Endothelial cell of umbilical vein (primary cell): ENCODE results near the gene ZFYVE28. TPM values are rescaled to one million over a fixed set of nuclear protein-coding genes. Genes with fewer than 3 reads are reported as not detected.

Experiments used
- BruUV-seq: library from RNA; stranded (reverse); fragments of 400-500 nt; replicated peaks from 2 replicates; lab custom pipeline; 2021; lab: Mats Ljungman, UMichigan
- CTCF ChIA-PET: fragments of 300-600, 350-600 bp; sonication (Branson Sonifier 250); formaldehyde crosslinking; loops from one replicate; lab custom pipeline; 2021; ENCODE audit warnings: antibody characterized with exemption, inconsistent platforms; lab: Charles Lee
- POLR2A ChIA-PET: fragments of 300-600, 350-600 bp; sonication (Branson Sonifier 250); formaldehyde crosslinking; loops from one replicate; lab custom pipeline; 2021; ENCODE audit warnings: antibody characterized with exemption, inconsistent platforms; lab: Charles Lee
- DNase-seq: peaks from one replicate; pipeline ENCODE4 v3.0.0-alpha.2; 2011; ENCODE audit warnings: low read depth, low spot score
- FAIRE-seq: peaks from 2 replicates; lab custom pipeline; 2011; peaks lifted over from hg19 to GRCh38; lab: Jason Lieb, UNC
- H2AFZ ChIP-seq: 2 replicates; pipeline ENCODE4 v1.6.0; 2012; ENCODE audit warnings: low read depth, low read length, control low read depth, inconsistent platforms
- H3K27ac ChIP-seq: 2 replicates; pipeline ENCODE4 v1.5.1; 2011; ENCODE audit warnings: low read depth, mild to moderate bottlenecking, control low read depth, low read length, moderate library complexity; ENCODE audit not compliant: insufficient read depth
- H3K27me3 ChIP-seq, 2 experiments: 2 replicates each; pipeline versions ENCODE4 v1.6.0 to v1.6.1; 2011; ENCODE audit warnings: low read length in 2 of 2, mixed read lengths in 1 of 2; ENCODE audit not compliant: control insufficient read depth in 2 of 2, insufficient read depth in 2 of 2
- H3K36me3 ChIP-seq, 2 experiments: 2 replicates in 1 of 2; 3 replicates in 1 of 2; pipeline ENCODE4 v1.5.1; 2011; ENCODE audit warnings: low read length in 2 of 2, mild to moderate bottlenecking in 1 of 2, moderate library complexity in 1 of 2; ENCODE audit not compliant: control insufficient read depth in 2 of 2, insufficient read depth in 2 of 2; ENCODE audit errors: extremely low read depth in 1 of 2
- H3K4me1 ChIP-seq: 3 replicates; pipeline ENCODE4 v1.5.1; 2011; ENCODE audit warnings: mild to moderate bottlenecking, low read length; ENCODE audit not compliant: control insufficient read depth, insufficient read depth; ENCODE audit errors: extremely low read depth
- H3K4me2 ChIP-seq: 2 replicates; pipeline ENCODE4 v1.6.1; 2011; ENCODE audit warnings: low read length, control low read depth, mixed read lengths; ENCODE audit not compliant: insufficient read depth
- H3K4me3 ChIP-seq, 3 experiments: fragments of 200-600 bp in 1 of 3; sonication (generic), shearing (Covaris generic) in 1 of 3; replicated peaks in 1 of 3; 2 replicates each; pipeline ENCODE4 v1.5.1; 2011 to 2016; ENCODE audit warnings: control low read depth in 3 of 3, low read length in 3 of 3, mild to moderate bottlenecking in 2 of 3, inconsistent platforms in 1 of 3, low read depth in 1 of 3, moderate library complexity in 1 of 3; ENCODE audit not compliant: insufficient read depth in 1 of 3
- H3K79me2 ChIP-seq: 2 replicates; pipeline ENCODE4 v1.6.0; 2012; ENCODE audit warnings: low read length, inconsistent platforms; ENCODE audit not compliant: control insufficient read depth, insufficient read depth
- H3K9ac ChIP-seq: replicated peaks from 2 replicates; pipeline ENCODE3; 2011; ENCODE audit warnings: low read length, control low read depth; ENCODE audit not compliant: insufficient read depth; ENCODE audit errors: extremely low read depth
- H3K9me1 ChIP-seq: replicated peaks from 3 replicates; pipeline ENCODE4 v1.6.0; 2011; ENCODE audit warnings: mild to moderate bottlenecking, low read length; ENCODE audit not compliant: control insufficient read depth, insufficient read depth; ENCODE audit errors: extremely low read depth
- H3K9me3 ChIP-seq: replicated peaks from 2 replicates; pipeline ENCODE4 v1.5.1; 2012; ENCODE audit warnings: low read length, inconsistent platforms; ENCODE audit not compliant: control insufficient read depth, insufficient read depth
- H4K20me1 ChIP-seq: replicated peaks from 2 replicates; pipeline ENCODE3; 2011; ENCODE audit warnings: mild to moderate bottlenecking, low read length; ENCODE audit not compliant: control insufficient read depth, insufficient read depth; ENCODE audit errors: extremely low read depth
- EZH2 ChIP-seq: IDR thresholded peaks from 2 replicates; pipeline ENCODE4 v1.6.1; 2012; ENCODE audit warnings: borderline replicate concordance, low read depth, mild to moderate bottlenecking, moderate library complexity, low read length, inconsistent platforms; ENCODE audit not compliant: severe bottlenecking
- FOS ChIP-seq: IDR thresholded peaks from 2 replicates; pipeline ENCODE4 v1.6.1; 2011; ENCODE audit warnings: mild to moderate bottlenecking, low read length, moderate library complexity, borderline replicate concordance; ENCODE audit not compliant: insufficient read depth
- GATA2 ChIP-seq: IDR thresholded peaks from 2 replicates; pipeline ENCODE4 v1.7.0; 2011; ENCODE audit warnings: low read depth, mild to moderate bottlenecking, moderate library complexity, mixed read lengths, low read length; ENCODE audit not compliant: insufficient read length, insufficient read depth
- JUN ChIP-seq: IDR thresholded peaks from 2 replicates; pipeline ENCODE4 v1.6.1; 2011; ENCODE audit warnings: borderline replicate concordance, low read depth; ENCODE audit not compliant: insufficient read length, insufficient read depth
- MYC ChIP-seq: IDR thresholded peaks from one replicate; pipeline ENCODE4 v1.6.1; 2011; ENCODE audit warnings: mild to moderate bottlenecking, low read depth, low read length
- POLR2A ChIP-seq: IDR thresholded peaks from 2 replicates; pipeline ENCODE4 v1.6.1; 2012; ENCODE audit warnings: low read depth, mild to moderate bottlenecking, control low read depth, low read length
- POLR2AphosphoS5 ChIP-seq: IDR thresholded peaks from 2 replicates; pipeline ENCODE4 v1.6.1; 2012; ENCODE audit warnings: low read depth, mild to moderate bottlenecking, control low read depth, low read length, moderate library complexity; ENCODE audit not compliant: insufficient read depth
- dilution Hi-C: fragments of 300-500 bp; cut with MboI; formaldehyde crosslinking; loops from one replicate; pipeline ENCODE4 v1.15.0; 2019; ENCODE audit warnings: low sequenced_read_pairs; ENCODE audit not compliant: extremely low pct_ligation_motif_present
- intact Hi-C: fragments of 100-400 bp; cut with micrococcal nuclease; formaldehyde crosslinking; loops from one replicate; pipeline ENCODE4 v1.10.0; 2022
- polyA plus RNA-seq, 4 experiments: library from polyadenylated mRNA; depleted of rRNA in 3 of 4; stranded (reverse) in 3 of 4; unstranded in 1 of 4; fragments of >200 nt; gene quantifications; 2 replicates each; pipeline versions ENCODE4 v1.2.1 to v1.2.3, GENCODE V29; 2011 to 2012; ENCODE audit warnings: missing spikeins in 1 of 4
- total RNA-seq: library from RNA; stranded (reverse); gene quantifications from 2 replicates; pipeline ENCODE4 v1.2.3, GENCODE V29; 2021
- TF ChIP-seq, protein P1 (sequence below), 2 donors: IDR thresholded peaks; 1 replicate in 1 of 2; 2 replicates in 1 of 2; pipeline ENCODE4 v1.5.1; 2011; ENCODE audit warnings: low read length in 2 of 2, mild to moderate bottlenecking in 2 of 2, moderate library complexity in 2 of 2, control low read depth in 1 of 2, inconsistent platforms in 1 of 2, low read depth in 1 of 2; ENCODE audit not compliant: insufficient read depth in 1 of 2; ENCODE audit errors: extremely low read depth in 1 of 2
- TF ChIP-seq, protein P2 (sequence below): IDR thresholded peaks from 2 replicates; pipeline ENCODE4 v1.6.1; 2011; ENCODE audit not compliant: insufficient read depth, insufficient read length

Gene ZFYVE28
- total and polyA plus RNA-seq, 2 donors (not counting 3 experiments of a cell fraction or from before 2014, with no cell fraction given) = 5.8 to 7.1 TPM

DNA sequence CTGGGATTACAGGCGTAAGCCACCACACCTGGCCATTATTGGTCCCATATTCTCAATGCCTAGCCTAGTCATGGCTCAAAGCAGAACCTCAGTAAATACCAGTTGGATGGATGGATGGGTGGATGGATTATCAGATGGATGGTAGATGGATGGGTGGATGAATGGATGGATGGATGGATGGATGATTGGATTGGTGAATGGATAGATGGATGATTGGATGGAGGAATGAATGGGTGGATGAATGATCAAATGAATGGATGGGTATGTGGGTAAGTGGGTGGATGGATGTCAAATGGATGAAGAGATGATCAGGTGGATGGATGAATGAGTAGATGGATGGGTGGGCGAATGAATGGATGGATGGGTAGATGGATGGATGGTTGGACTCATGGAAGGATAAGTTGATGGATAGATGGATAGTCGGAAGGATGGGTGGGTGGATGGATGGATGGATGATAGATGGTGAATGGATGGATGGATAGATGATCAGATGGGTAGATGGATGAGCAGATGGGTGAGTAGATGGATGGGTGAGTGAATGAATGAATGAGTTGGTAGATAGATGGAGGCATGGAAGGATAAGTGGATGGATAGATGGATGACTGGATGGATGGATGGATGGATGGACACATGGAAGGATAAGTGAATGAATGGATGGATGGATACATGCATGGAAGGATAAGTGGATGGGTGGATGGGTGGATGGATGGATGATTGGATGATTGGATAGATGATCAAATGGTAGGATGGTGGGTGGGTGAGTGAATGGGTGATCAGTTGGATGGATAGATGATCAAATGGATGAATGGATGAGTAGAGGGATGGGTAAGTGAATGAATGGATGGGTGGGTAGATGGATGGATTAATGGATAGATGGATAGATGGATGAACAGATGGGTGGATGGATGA, 28.5 kb upstream of the ZFYVE28 start:
- H3K4me3 ChIP-seq = no peak overlapping the region
- H4K20me1 ChIP-seq = no peaks in the 10 kb centered on the region
- FAIRE-seq (no peak), DNase-seq (no peak)
- TF ChIP-seq, protein P1, sequence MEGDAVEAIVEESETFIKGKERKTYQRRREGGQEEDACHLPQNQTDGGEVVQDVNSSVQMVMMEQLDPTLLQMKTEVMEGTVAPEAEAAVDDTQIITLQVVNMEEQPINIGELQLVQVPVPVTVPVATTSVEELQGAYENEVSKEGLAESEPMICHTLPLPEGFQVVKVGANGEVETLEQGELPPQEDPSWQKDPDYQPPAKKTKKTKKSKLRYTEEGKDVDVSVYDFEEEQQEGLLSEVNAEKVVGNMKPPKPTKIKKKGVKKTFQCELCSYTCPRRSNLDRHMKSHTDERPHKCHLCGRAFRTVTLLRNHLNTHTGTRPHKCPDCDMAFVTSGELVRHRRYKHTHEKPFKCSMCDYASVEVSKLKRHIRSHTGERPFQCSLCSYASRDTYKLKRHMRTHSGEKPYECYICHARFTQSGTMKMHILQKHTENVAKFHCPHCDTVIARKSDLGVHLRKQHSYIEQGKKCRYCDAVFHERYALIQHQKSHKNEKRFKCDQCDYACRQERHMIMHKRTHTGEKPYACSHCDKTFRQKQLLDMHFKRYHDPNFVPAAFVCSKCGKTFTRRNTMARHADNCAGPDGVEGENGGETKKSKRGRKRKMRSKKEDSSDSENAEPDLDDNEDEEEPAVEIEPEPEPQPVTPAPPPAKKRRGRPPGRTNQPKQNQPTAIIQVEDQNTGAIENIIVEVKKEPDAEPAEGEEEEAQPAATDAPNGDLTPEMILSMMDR (IDR thresholded peaks at IDR 0.05; ENCODE audit: extremely low read depth in 1 of 2, insufficient read depth in 1 of 2, low read depth in 1 of 2, low read length in 2 of 2) = no peak
- TF ChIP-seq EZH2 (no peak), POLR2AphosphoS5 (no peak), GATA2 (no peak), POLR2A (no peak), FOS (no peak), JUN (no peak), MYC (no peak)
- TF ChIP-seq, protein P2, sequence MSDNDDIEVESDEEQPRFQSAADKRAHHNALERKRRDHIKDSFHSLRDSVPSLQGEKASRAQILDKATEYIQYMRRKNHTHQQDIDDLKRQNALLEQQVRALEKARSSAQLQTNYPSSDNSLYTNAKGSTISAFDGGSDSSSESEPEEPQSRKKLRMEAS = no peak
- no peaks in the 10 kb centered on the region for H3K4me1 ChIP-seq
- dilution Hi-C loops (no loop called here), intact Hi-C loops (no loop called here)
- no peak overlapping the region for H2AFZ ChIP-seq
- ChIA-PET POLR2A (no interaction called here), CTCF (no interaction called here)
- no peak overlapping the region for H3K27ac ChIP-seq
- no peaks in the 10 kb centered on the region for H3K36me3 ChIP-seq
- no peaks in the 10 kb centered on the region for H3K79me2 ChIP-seq
- BruUV-seq = no TSS peak
- no peaks in the 10 kb centered on the region for H3K9me3 ChIP-seq
- H3K27me3 ChIP-seq = no peaks in the 10 kb centered on the region
- no peaks in the 10 kb centered on the region for H3K9me1 ChIP-seq
- no peak overlapping the region for H3K9ac ChIP-seq
- no peak overlapping the region for H3K4me2 ChIP-seq
